HG03575 (cell line): Measurements from ENCODE around the gene SRP72.
"Not testable (repeated sequence)": the region's sequence is repeated elsewhere in the genome, so short reads cannot be mapped to it uniquely, and the experiment has no call there.

ENCODE experiments used
- ATAC-seq: cut with Tn5 transposase; IDR thresholded peaks from one replicate; pipeline ENCODE4 v1.9.1; 2021; ENCODE audit not compliant: unreplicated experiment, insufficient number of reproducible peaks, low FRiP score; ENCODE audit errors: extremely low read depth

Gene SRP72

DNA sequence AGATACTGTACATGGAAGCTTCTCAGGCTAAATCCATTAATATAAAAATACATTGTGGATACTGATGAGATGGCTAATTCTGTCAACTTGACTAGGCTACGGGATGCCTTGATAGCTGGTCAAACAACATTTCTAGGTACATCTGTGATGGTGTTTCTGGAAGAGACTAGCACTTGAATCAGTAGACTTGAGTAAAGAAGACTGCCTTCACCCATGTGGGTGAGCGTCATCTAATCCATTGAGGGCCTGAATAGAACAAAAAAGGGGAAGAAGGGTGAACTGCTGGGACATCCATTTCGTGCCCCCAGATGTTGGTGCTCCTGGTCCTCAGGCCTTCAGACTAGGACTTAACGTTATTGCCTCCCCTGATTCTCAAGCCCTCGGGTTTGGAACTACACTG is 3.7 kb upstream of the SRP72 start:
- no peak for ATAC-seq

GRCh38 chr4:56464581-56464980 is 2.8 kb upstream of the SRP72 start:
- ATAC-seq = no peak

DNA sequence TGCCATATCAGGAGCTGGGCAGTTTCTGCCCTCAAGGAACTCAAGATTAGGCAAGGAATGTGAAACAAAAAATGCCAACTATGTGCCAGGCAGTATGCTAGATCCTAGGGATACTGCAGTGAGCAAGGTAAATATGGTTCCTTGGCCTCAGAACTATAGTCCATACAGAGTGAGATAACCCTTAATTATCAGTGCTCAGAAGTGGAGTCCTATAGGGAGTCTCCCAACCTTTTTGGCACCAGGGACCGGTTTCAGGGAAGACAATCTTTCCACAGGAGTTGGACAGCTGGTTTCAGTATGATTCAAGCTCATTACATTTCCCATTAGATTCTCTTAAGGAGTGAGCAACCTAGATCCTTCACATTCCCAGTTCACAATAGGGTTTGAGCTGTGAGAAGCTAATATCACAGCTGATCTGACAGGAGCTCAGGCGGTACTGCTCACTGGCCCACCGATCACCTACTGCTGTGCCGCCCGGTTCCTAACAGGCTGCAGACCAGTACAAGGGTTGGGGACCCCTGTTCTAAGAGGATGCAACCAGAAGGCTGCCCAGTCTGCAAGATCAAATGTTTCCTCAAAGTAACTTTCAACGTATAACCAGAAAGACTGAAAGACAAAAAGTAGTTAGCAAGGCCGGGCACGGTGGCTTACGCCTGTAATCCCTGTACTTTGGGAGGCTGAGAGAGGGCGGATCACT is 1.7 kb upstream of the SRP72 start:
- ATAC-seq = no peak

- not testable (repeated sequence) for ATAC-seq
Observed at GRCh38 chr4:56466296-56466761, 1.1 kb upstream of the SRP72 start.

- ATAC-seq = no peak
Observed at GRCh38 chr4:56466910-56467283, 520 bp upstream of the SRP72 start.

DNA sequence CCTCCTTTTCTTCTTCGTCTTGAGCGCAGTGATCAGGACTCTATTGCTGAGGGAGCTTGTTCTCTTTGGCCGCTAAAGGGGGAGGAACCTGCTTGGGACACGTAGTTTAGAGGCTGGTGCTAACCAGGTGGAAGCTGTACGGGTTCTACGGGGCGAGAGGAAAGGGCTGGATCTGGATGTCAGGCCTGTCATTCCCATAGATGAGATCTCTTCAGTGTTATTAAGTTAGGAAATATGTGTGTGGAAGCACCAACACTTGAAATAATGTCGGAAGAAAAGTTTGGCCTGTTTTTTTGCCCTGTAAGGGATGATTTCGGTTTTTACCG is 643 bp downstream of the SRP72 start:
- ATAC-seq = peak; percentile 19

DNA sequence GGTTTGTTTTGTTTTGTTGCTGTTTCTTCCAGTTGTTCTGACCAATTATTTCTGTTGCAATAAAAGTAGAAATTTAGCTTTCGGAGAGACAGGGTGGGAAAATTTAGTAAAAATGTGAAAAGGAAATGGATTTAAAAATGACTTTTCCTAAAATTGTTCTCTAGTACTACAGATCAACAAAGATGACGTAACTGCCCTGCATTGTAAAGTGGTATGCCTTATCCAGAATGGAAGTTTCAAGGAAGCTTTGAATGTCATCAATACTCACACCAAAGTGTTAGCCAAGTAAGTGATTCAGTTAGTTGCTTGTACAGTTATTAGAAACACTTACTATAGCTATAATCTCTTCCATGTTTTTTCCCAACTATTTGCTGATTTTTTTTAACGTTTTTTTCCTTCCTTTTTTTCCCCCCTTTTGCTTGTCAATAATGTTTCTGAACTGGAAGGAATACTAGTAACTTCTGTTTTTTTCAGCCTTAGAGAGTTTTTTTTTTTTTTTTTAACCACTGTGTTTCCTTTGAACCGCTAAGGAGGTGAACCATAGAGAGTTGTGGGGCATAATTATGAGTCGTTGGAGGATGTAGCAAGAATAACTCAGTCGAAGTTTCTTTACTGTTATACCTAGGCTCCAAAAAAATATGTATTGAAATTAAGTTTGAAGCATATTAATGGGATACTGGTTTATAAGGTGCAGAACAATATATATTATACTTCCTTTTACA is 2.2 kb downstream of the SRP72 start:
- ATAC-seq = no peak

- ATAC-seq = no peak
Observed at GRCh38 chr4:56475917-56476316, 8.5 kb downstream of the SRP72 start.

- no peak for ATAC-seq
Observed at GRCh38 chr4:56477192-56477702, 9.8 kb downstream of the SRP72 start.

GRCh38 chr4:56480691-56481090 is 13.3 kb downstream of the SRP72 start:
- no peak for ATAC-seq

GRCh38 chr4:56496241-56496640 is 28.8 kb downstream of the SRP72 start:
- no peak for ATAC-seq

GRCh38 chr4:56505269-56506130 is 38.1 kb downstream of the SRP72 start, which contains the start of gene ARL9:
ARL9 (plus strand) TSS chr4:56505791; CDS start chr4:56505863, 72 bp downstream.
- ATAC-seq = no peak

DNA sequence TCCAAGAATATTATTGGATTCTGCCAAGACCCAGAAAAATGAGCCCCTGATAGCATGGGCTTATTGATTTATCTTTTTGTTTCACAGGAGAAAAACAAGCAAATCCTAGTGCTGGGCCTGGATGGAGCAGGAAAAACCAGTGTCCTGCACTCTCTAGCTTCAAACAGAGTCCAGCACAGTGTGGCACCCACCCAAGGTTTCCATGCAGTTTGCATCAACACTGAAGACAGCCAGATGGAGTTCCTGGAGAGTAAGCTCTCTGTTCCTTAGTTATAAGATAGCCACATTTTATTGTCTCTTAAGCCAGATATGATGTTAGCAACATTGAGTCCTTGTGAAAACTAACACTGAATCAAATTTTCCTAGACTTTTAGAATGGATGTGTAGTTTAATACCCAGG is 43.7 kb downstream of the SRP72 start:
- ATAC-seq = no peak

DNA sequence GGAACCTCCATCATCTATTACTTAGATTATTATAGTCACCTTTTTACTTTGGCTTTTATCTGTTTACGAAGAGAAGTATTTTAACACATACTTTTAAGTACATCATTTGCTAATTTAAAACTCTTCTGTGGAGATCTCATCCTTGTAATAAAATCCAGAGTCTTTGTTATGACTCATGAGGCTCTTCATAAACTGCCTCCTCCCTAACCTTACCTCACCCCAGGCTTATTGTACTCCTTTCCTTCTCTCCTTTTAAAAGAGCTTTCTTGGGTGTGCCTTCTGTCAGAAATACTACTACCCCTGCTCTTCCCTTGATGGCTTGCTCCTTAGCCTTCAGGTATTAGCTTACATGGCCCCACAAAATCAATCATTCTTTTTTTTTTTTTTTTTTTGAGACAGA is 44.7 kb downstream of the SRP72 start:
- ATAC-seq = no peak

DNA sequence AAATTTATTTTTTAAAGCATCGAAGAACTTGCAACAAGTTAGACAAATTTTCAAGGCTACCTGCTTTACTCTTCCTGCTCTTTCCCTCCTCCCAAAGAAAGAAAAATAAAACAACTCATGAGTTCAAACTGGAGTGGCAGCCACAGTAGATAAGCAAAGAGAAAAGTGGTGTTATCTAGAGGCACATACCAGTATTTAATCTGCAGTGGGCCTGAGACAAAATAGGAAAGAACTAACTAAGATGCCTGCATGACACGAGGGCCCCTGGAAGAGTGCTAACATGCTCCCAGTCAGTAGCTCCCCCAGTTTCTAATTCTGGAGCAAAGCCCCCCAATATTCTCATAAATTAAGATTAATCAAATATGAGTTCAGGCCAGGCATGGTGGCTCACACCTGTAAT is 46.1 kb downstream of the SRP72 start:
- ATAC-seq = no peak

DNA sequence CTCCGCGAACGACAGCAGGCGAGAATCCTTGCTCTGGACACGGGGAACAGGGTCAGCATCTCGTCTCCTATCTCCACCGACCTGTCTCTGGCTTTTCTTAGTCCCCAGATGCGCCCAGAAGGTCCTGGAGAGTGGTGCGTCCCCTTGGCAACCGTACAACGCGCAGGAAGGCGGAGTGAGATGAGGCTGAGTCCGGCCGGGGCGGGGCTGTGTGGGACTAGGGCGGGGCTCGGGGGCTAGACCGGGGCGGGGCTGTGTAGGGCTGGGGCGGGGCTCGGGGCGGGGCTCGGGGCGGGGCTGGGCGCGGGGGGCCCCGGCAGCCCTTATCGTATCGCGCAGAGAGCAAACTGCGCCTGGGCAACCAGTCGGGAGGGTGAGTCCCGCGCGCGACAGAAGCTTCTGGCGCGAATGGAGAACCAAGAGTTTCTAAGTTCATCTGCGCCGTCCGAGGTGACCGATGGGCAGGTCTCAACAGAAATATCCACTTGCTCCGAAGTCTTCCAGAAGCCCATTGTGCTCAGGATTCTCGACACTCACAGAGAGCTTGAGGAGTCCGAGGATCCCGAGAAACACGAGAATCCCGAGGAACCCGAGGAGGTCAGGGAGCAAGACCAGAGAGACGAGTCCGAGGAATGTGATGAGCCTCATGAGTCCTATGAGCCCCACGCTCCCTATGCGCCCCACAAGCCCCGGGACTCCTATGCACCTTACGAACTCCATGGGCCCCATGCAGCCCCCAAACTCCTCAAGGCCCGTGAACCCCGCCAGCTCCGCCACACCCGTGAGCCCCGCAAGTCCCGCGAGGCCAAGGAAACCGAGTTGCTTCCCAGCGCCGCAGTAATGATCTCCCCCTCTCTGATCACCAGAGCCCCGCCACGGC is 63.1 kb downstream of the SRP72 start:
- ATAC-seq = no peak

GRCh38 chr4:56531149-56531770 is 63.8 kb downstream of the SRP72 start:
- no peak for ATAC-seq

- no peak for ATAC-seq
Observed at GRCh38 chr4:56531823-56532222, 64.4 kb downstream of the SRP72 start.
